HepG2 (cell line): ENCODE data around the gene NTN3.

Source experiments
- BCL6 ChIP-seq: IDR thresholded peaks from 2 replicates; pipeline ENCODE4 v1.6.1; 2016; ENCODE audit warnings: missing genetic modification reagents, missing compliant biosample characterization
- EZH2 ChIP-seq: conservative IDR thresholded peaks from 2 replicates; pipeline ENCODE4 v1.6.1; 2012; ENCODE audit warnings: mild to moderate bottlenecking, low read depth, low read length, moderate library complexity
- HCFC1 ChIP-seq: fragments of 150-350 bp; IDR thresholded peaks from 2 replicates; pipeline ENCODE4 v1.6.1; 2014; ENCODE audit warnings: low read depth, low read length
- MEIS2 ChIP-seq: sonication (generic); formaldehyde crosslinking; IDR thresholded peaks from 2 replicates; pipeline ENCODE4 v1.9.0; 2021; ENCODE audit warnings: mild to moderate bottlenecking, missing genetic modification reagents
- RXRA ChIP-seq: sonication (generic); formaldehyde crosslinking; IDR thresholded peaks from 2 replicates; pipeline ENCODE4 v1.5.1; 2020; ENCODE audit warnings: missing genetic modification reagents
- SNRNP70 ChIP-seq: fragments of 200-400 bp; formaldehyde crosslinking; IDR thresholded peaks from 2 replicates; pipeline ENCODE4 v1.6.1; 2017; ENCODE audit warnings: mild to moderate bottlenecking, low read depth, low read length, moderate library complexity
- ZNF431 ChIP-seq: sonication (generic); formaldehyde crosslinking; IDR thresholded peaks from 2 replicates; pipeline ENCODE4 v1.9.0; 2022; ENCODE audit warnings: missing genetic modification reagents, low read depth, mild to moderate bottlenecking, borderline replicate concordance
- TF ChIP-seq, protein P1 (sequence below): sonication (generic); formaldehyde crosslinking; IDR thresholded peaks from 2 replicates; pipeline ENCODE4 v1.4.0; 2020; ENCODE audit warnings: missing genetic modification reagents
- TF ChIP-seq, protein P2 (sequence below): sonication (generic); formaldehyde crosslinking; IDR thresholded peaks from 2 replicates; pipeline ENCODE4 v1.4.0; 2020; ENCODE audit warnings: mild to moderate bottlenecking, missing genetic modification reagents
- TF ChIP-seq, protein P3 (sequence below): sonication (generic); formaldehyde crosslinking; IDR thresholded peaks from 2 replicates; pipeline ENCODE4 v1.5.0; 2020; ENCODE audit warnings: missing genetic modification reagents, mild to moderate bottlenecking, borderline replicate concordance
- TF ChIP-seq, protein P4 (sequence below): sonication (generic); formaldehyde crosslinking; IDR thresholded peaks from 2 replicates; pipeline ENCODE4 v1.5.1; 2020; ENCODE audit warnings: mild to moderate bottlenecking, missing genetic modification reagents, moderate library complexity
- TF ChIP-seq, protein P5 (sequence below): sonication (generic); formaldehyde crosslinking; IDR thresholded peaks from 2 replicates; pipeline ENCODE4 v1.5.0; 2020; ENCODE audit warnings: mild to moderate bottlenecking, missing genetic modification reagents, moderate library complexity
- TF ChIP-seq, protein P6 (sequence below): sonication (generic); formaldehyde crosslinking; IDR thresholded peaks from 2 replicates; pipeline ENCODE4 v1.4.0; 2020; ENCODE audit warnings: missing genetic modification reagents, borderline replicate concordance

DNA sequence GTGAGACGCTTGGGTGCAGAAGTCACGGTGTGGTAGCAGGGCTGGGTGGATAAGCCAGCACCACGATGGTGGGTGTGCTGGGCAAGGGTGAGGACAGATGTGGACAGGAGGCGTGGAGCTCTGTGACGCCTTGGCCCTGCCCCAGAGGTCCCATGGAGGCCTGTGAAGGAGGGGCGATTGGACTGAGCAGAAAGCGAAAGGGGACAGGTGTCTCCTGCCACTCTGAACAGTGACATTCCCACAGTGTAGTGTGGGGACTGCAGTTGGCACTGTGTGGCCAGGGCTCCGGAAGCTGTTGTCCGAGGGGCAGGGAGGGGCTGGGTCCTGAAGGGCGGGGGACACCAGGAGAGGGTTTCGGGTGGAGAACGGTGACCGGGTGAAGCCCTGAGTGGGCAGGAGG is 11.2 kb downstream of the NTN3 start:
- TF ChIP-seq, protein P1, sequence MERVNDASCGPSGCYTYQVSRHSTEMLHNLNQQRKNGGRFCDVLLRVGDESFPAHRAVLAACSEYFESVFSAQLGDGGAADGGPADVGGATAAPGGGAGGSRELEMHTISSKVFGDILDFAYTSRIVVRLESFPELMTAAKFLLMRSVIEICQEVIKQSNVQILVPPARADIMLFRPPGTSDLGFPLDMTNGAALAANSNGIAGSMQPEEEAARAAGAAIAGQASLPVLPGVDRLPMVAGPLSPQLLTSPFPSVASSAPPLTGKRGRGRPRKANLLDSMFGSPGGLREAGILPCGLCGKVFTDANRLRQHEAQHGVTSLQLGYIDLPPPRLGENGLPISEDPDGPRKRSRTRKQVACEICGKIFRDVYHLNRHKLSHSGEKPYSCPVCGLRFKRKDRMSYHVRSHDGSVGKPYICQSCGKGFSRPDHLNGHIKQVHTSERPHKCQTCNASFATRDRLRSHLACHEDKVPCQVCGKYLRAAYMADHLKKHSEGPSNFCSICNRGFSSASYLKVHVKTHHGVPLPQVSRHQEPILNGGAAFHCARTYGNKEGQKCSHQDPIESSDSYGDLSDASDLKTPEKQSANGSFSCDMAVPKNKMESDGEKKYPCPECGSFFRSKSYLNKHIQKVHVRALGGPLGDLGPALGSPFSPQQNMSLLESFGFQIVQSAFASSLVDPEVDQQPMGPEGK (CRISPR knock-in tag), result no peak
- TF ChIP-seq EZH2 (no peak), MEIS2 (no peak), SNRNP70 (no peak), HCFC1 (no peak), ZNF431 (CRISPR knock-in tag) (no peak), BCL6 (CRISPR knock-in tag) (no peak), RXRA (no peak)
- TF ChIP-seq, protein P2, sequence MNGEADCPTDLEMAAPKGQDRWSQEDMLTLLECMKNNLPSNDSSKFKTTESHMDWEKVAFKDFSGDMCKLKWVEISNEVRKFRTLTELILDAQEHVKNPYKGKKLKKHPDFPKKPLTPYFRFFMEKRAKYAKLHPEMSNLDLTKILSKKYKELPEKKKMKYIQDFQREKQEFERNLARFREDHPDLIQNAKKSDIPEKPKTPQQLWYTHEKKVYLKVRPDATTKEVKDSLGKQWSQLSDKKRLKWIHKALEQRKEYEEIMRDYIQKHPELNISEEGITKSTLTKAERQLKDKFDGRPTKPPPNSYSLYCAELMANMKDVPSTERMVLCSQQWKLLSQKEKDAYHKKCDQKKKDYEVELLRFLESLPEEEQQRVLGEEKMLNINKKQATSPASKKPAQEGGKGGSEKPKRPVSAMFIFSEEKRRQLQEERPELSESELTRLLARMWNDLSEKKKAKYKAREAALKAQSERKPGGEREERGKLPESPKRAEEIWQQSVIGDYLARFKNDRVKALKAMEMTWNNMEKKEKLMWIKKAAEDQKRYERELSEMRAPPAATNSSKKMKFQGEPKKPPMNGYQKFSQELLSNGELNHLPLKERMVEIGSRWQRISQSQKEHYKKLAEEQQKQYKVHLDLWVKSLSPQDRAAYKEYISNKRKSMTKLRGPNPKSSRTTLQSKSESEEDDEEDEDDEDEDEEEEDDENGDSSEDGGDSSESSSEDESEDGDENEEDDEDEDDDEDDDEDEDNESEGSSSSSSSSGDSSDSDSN (CRISPR knock-in tag), result no peak
- TF ChIP-seq, protein P3, sequence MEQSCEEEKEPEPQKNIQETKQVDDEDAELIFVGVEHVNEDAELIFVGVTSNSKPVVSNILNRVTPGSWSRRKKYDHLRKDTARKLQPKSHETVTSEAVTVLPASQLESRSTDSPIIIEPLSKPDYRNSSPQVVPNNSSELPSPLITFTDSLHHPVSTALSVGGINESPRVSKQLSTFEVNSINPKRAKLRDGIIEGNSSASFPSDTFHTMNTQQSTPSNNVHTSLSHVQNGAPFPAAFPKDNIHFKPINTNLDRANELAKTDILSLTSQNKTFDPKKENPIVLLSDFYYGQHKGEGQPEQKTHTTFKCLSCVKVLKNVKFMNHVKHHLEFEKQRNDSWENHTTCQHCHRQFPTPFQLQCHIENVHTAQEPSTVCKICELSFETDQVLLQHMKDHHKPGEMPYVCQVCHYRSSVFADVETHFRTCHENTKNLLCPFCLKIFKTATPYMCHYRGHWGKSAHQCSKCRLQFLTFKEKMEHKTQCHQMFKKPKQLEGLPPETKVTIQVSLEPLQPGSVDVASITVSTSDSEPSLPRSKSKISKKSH (CRISPR knock-in tag), result no peak
- TF ChIP-seq, protein P4, sequence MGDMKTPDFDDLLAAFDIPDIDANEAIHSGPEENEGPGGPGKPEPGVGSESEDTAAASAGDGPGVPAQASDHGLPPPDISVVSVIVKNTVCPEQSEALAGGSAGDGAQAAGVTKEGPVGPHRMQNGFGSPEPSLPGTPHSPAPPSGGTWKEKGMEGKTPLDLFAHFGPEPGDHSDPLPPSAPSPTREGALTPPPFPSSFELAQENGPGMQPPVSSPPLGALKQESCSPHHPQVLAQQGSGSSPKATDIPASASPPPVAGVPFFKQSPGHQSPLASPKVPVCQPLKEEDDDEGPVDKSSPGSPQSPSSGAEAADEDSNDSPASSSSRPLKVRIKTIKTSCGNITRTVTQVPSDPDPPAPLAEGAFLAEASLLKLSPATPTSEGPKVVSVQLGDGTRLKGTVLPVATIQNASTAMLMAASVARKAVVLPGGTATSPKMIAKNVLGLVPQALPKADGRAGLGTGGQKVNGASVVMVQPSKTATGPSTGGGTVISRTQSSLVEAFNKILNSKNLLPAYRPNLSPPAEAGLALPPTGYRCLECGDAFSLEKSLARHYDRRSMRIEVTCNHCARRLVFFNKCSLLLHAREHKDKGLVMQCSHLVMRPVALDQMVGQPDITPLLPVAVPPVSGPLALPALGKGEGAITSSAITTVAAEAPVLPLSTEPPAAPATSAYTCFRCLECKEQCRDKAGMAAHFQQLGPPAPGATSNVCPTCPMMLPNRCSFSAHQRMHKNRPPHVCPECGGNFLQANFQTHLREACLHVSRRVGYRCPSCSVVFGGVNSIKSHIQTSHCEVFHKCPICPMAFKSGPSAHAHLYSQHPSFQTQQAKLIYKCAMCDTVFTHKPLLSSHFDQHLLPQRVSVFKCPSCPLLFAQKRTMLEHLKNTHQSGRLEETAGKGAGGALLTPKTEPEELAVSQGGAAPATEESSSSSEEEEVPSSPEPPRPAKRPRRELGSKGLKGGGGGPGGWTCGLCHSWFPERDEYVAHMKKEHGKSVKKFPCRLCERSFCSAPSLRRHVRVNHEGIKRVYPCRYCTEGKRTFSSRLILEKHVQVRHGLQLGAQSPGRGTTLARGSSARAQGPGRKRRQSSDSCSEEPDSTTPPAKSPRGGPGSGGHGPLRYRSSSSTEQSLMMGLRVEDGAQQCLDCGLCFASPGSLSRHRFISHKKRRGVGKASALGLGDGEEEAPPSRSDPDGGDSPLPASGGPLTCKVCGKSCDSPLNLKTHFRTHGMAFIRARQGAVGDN (CRISPR knock-in tag), result no peak
- TF ChIP-seq, protein P5, sequence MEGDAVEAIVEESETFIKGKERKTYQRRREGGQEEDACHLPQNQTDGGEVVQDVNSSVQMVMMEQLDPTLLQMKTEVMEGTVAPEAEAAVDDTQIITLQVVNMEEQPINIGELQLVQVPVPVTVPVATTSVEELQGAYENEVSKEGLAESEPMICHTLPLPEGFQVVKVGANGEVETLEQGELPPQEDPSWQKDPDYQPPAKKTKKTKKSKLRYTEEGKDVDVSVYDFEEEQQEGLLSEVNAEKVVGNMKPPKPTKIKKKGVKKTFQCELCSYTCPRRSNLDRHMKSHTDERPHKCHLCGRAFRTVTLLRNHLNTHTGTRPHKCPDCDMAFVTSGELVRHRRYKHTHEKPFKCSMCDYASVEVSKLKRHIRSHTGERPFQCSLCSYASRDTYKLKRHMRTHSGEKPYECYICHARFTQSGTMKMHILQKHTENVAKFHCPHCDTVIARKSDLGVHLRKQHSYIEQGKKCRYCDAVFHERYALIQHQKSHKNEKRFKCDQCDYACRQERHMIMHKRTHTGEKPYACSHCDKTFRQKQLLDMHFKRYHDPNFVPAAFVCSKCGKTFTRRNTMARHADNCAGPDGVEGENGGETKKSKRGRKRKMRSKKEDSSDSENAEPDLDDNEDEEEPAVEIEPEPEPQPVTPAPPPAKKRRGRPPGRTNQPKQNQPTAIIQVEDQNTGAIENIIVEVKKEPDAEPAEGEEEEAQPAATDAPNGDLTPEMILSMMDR (CRISPR knock-in tag), result no peak
- TF ChIP-seq, protein P6, sequence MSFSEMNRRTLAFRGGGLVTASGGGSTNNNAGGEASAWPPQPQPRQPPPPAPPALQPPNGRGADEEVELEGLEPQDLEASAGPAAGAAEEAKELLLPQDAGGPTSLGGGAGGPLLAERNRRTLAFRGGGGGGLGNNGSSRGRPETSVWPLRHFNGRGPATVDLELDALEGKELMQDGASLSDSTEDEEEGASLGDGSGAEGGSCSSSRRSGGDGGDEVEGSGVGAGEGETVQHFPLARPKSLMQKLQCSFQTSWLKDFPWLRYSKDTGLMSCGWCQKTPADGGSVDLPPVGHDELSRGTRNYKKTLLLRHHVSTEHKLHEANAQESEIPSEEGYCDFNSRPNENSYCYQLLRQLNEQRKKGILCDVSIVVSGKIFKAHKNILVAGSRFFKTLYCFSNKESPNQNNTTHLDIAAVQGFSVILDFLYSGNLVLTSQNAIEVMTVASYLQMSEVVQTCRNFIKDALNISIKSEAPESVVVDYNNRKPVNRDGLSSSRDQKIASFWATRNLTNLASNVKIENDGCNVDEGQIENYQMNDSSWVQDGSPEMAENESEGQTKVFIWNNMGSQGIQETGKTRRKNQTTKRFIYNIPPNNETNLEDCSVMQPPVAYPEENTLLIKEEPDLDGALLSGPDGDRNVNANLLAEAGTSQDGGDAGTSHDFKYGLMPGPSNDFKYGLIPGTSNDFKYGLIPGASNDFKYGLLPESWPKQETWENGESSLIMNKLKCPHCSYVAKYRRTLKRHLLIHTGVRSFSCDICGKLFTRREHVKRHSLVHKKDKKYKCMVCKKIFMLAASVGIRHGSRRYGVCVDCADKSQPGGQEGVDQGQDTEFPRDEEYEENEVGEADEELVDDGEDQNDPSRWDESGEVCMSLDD (CRISPR knock-in tag), result no peak
